NT2/D1 (cell line): Measurements from ENCODE around the gene NAALADL2.

Experiments
- SUZ12 ChIP-seq: IDR thresholded peaks from 2 replicates; pipeline ENCODE4 v1.6.1; 2011; ENCODE audit not compliant: insufficient read length, insufficient read depth; ENCODE audit errors: extremely low read depth
- YY1 ChIP-seq: IDR thresholded peaks from 2 replicates; pipeline ENCODE4 v1.6.1; 2011; ENCODE audit not compliant: insufficient read length, insufficient read depth
- ZNF274 ChIP-seq: IDR thresholded peaks from 2 replicates; pipeline ENCODE4 v1.6.1; 2011; ENCODE audit warnings: mild to moderate bottlenecking, low read depth, low read length

DNA sequence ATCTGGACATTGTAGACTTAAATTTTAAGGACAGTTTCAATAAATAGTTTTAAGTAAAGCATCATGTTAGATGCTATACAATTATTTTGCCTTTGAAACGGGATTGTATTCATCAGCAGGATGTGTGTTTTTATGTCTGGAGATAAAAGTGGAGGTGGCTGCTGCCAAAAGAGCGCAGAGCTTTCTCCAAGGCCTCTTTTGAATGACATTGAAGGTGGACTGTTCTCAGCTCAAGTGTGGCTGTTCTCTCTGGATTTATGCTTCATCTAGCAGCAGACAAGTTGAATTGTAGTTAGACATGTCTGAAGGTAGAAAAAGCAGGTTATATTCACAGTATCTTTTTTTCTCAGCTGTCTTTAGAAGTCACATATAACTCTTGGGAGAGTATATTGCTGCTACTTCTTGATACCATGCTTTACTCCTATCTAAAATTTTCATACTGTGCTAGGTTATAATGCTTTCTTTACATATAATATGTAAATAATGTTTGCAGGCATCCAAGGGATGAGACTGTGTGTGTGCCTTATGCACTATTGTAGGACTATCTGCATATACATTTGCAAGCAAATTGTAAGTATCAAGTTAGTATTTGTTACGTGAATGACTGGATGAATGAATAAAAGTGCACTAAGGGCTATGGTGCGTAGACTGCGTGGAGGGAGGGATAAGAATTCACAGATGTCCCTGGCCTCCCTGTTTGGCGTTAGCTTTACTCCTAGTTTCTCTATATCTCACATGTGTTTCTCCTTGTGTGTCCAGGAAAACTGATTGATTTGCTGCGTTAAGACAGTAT is 340.1 kb downstream of the NAALADL2 start:
- TF ChIP-seq YY1 (no peak), ZNF274 (no peak), SUZ12 (no peak)
